ENCODE data around the gene PAGE1. TPM values are rescaled to one million over a fixed set of nuclear protein-coding genes. Genes with fewer than 3 reads are reported as not detected.

The PAGE1 gene
- total RNA-seq, 1 experiment from 2014 or later, result not detected

- TF ChIP-seq, protein P1, sequence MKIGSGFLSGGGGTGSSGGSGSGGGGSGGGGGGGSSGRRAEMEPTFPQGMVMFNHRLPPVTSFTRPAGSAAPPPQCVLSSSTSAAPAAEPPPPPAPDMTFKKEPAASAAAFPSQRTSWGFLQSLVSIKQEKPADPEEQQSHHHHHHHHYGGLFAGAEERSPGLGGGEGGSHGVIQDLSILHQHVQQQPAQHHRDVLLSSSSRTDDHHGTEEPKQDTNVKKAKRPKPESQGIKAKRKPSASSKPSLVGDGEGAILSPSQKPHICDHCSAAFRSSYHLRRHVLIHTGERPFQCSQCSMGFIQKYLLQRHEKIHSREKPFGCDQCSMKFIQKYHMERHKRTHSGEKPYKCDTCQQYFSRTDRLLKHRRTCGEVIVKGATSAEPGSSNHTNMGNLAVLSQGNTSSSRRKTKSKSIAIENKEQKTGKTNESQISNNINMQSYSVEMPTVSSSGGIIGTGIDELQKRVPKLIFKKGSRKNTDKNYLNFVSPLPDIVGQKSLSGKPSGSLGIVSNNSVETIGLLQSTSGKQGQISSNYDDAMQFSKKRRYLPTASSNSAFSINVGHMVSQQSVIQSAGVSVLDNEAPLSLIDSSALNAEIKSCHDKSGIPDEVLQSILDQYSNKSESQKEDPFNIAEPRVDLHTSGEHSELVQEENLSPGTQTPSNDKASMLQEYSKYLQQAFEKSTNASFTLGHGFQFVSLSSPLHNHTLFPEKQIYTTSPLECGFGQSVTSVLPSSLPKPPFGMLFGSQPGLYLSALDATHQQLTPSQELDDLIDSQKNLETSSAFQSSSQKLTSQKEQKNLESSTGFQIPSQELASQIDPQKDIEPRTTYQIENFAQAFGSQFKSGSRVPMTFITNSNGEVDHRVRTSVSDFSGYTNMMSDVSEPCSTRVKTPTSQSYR (CRISPR knock-in tag; IDR thresholded peaks at IDR 0.05), result no peak
- no peak for TF ChIP-seq ZNF121 (CRISPR knock-in tag; IDR thresholded peaks at IDR 0.05)
- TF ChIP-seq HMGA2 (CRISPR knock-in tag; IDR thresholded peaks at IDR 0.05), result no peak
- TF ChIP-seq NR2C2 (CRISPR knock-in tag; IDR thresholded peaks at IDR 0.05), result no peak
- TF ChIP-seq, protein P2, sequence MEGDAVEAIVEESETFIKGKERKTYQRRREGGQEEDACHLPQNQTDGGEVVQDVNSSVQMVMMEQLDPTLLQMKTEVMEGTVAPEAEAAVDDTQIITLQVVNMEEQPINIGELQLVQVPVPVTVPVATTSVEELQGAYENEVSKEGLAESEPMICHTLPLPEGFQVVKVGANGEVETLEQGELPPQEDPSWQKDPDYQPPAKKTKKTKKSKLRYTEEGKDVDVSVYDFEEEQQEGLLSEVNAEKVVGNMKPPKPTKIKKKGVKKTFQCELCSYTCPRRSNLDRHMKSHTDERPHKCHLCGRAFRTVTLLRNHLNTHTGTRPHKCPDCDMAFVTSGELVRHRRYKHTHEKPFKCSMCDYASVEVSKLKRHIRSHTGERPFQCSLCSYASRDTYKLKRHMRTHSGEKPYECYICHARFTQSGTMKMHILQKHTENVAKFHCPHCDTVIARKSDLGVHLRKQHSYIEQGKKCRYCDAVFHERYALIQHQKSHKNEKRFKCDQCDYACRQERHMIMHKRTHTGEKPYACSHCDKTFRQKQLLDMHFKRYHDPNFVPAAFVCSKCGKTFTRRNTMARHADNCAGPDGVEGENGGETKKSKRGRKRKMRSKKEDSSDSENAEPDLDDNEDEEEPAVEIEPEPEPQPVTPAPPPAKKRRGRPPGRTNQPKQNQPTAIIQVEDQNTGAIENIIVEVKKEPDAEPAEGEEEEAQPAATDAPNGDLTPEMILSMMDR (IDR thresholded peaks at IDR 0.05), result no peak
- no peak for TF ChIP-seq ZNF232 (CRISPR knock-in tag; IDR thresholded peaks at IDR 0.05)
- no peak for TF ChIP-seq CREB1 (CRISPR knock-in tag; IDR thresholded peaks at IDR 0.05)
- TF ChIP-seq, protein P3, sequence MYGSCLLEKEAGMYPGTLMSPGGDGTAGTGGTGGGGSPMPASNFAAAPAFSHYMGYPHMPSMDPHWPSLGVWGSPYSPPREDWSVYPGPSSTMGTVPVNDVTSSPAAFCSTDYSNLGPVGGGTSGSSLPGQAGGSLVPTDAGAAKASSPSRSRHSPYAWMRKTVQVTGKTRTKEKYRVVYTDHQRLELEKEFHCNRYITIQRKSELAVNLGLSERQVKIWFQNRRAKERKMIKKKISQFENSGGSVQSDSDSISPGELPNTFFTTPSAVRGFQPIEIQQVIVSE (CRISPR knock-in tag; IDR thresholded peaks at IDR 0.05; ENCODE audit: borderline replicate concordance), result no peak
- no peak for TF ChIP-seq CREM (CRISPR knock-in tag; IDR thresholded peaks at IDR 0.05)
These were observed 5.5 kb upstream of the PAGE1 start (continued) for GRCh38 chrX:49701323-49701722.

DNA sequence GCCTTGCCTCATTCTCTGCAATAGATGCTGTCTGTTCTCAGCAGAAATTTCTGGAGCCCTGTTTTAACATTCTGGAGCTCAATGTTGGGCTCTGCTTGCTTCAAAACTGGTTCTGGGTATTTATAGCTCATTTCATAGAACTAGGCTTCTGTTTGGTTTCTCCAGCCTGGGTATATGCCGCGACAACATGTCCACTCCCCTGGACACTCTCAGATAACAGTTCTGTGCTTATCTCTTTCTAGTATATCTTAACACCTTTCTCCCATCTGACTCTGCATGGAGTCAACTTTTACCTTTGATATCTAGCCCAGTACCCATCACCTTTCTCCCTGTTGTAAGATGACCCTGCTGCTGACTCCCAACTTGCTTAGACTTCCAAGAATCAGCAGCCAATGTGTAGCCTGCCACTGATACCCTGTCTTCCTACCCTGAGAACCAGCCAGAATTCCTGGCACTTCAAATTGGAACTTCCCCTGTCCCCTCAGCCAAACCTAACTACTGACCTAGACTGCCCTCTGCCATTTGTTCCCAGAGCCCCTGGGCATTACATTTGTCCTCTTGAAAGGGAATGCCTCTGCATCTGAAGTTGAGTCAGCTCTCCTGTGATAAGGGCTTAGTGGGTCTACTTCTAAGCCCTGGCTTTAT lies 20.6 kb downstream of the PAGE1 start:
- Mint-ChIP-seq H3K36me3 (no peaks in the 10 kb centered on the region), H3K9me3 (peaks cover 3% of the 10 kb centered on the region; the same call in 1 of the 2 replicates), H3K27me3 (ENCODE audit: low read depth) (peaks cover 2% of the 10 kb centered on the region), H3K4me3 (no peak overlapping the region), H3K27ac (no peak overlapping the region), H3K4me1 (peaks cover 7% of the 10 kb centered on the region)
- ChIA-PET CTCF (no interaction called here), POLR2A (no interaction called here)
- DNase-seq (ENCODE audit: low spot score) (no peak), ATAC-seq (no peak)
- TF ChIP-seq SMAD4 (CRISPR knock-in tag; IDR thresholded peaks at IDR 0.05) (no peak), ZNF219 (CRISPR knock-in tag; IDR thresholded peaks at IDR 0.05; ENCODE audit: borderline replicate concordance) (no peak), HMGA2 (CRISPR knock-in tag; IDR thresholded peaks at IDR 0.05) (no peak), NFATC4 (CRISPR knock-in tag; IDR thresholded peaks at IDR 0.05) (no peak), CREB1 (CRISPR knock-in tag; IDR thresholded peaks at IDR 0.05) (no peak), ZNF396 (CRISPR knock-in tag; IDR thresholded peaks at IDR 0.05; ENCODE audit: borderline replicate concordance) (no peak), ZNF532 (CRISPR knock-in tag; IDR thresholded peaks at IDR 0.05; ENCODE audit: borderline replicate concordance) (no peak), ZBTB43 (CRISPR knock-in tag; IDR thresholded peaks at IDR 0.05) (no peak), JAZF1 (CRISPR knock-in tag; IDR thresholded peaks at IDR 0.05) (no peak)
- TF ChIP-seq, protein P2 (IDR thresholded peaks at IDR 0.05), result no peak
- TF ChIP-seq, protein P4, sequence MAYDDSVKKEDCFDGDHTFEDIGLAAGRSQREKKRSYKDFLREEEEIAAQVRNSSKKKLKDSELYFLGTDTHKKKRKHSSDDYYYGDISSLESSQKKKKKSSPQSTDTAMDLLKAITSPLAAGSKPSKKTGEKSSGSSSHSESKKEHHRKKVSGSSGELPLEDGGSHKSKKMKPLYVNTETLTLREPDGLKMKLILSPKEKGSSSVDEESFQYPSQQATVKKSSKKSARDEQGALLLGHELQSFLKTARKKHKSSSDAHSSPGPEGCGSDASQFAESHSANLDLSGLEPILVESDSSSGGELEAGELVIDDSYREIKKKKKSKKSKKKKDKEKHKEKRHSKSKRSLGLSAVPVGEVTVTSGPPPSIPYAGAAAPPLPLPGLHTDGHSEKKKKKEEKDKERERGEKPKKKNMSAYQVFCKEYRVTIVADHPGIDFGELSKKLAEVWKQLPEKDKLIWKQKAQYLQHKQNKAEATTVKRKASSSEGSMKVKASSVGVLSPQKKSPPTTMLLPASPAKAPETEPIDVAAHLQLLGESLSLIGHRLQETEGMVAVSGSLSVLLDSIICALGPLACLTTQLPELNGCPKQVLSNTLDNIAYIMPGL (CRISPR knock-in tag; IDR thresholded peaks at IDR 0.05), result no peak
